Activated naive CD4-positive, alpha-beta T cell treated with anti-CD3 and anti-CD28 coated beads, Interleukin-2, amount 50 U/mL, for 72 hours (primary cell): ENCODE results near the gene MAB21L3. TPM values are rescaled to one million over a fixed set of nuclear protein-coding genes. Genes with fewer than 3 reads are reported as not detected.

ENCODE experiments used
- ATAC-seq, 2 donors: fragments of 150-1000 bp; cut with Tn5 transposase; 2 replicates each; pipeline ENCODE4 v1.10.0; 2021; ENCODE audit warnings: mild to moderate bottlenecking in 2 of 2, moderate library complexity in 2 of 2
- DNase-seq, 2 donors: peaks; one replicate each; pipeline ENCODE4 v3.0.0; 2021 to 2022; ENCODE audit warnings: low spot score in 2 of 2
- H3K27ac Mint-ChIP-seq, 2 donors: one replicate each; pipeline ENCODE4 v1.8.0; 2022; ENCODE audit warnings: mild to moderate bottlenecking in 2 of 2, mixed read lengths in 2 of 2
- H3K36me3 Mint-ChIP-seq, 2 donors: one replicate each; pipeline ENCODE4 v1.8.0; 2022; ENCODE audit warnings: mixed read lengths in 2 of 2
- H3K9me3 Mint-ChIP-seq, 2 donors: one replicate each; pipeline ENCODE4 v1.8.0; 2022; ENCODE audit warnings: mixed read lengths in 2 of 2
- total RNA-seq, 2 donors: library from RNA; stranded (reverse); gene quantifications; one replicate each; pipeline ENCODE4 v1.2.3, GENCODE V29; 2022

Gene MAB21L3
- total RNA-seq, 2 donors from 2014 or later = not detected

DNA sequence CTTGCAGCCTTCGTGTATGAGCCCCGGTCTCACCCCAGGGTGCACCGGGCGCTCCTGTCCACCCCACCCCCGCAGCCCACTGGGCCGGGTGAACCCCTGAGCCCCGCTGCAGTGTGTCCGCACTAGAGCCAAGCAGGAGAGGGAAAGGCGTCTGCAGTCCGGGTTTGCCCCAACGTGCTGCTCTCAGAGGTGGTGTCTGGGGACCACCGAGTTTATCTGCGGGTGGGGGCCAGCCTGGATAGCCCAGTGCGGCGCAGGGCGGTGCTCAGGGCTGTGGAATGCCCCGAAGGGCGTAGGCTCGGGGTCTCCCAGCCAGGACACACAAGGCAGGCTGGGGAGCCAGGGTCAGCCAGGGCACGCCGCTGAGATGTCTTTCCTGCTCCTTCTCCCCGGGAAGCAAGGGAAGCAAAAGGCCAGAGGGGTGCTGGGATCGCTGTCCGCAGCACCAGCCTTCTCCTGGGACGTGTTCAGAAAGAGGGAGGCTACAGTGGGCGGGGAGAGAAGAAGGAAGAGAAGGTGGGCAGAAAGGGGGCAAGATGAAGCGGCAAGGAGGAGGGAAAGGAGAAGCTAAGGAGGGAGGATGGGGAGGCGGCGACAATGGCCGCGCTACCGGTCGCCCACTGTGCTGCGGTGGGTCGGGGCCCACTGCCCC lies 56.6 kb downstream of the MAB21L3 start:
- Mint-ChIP-seq H3K9me3 (no peaks in the 10 kb centered on the region), H3K36me3 (no peaks in the 10 kb centered on the region), H3K27ac (peak overlapping the region in 1 of 2 donors; percentile 14)
- ATAC-seq (no peak), DNase-seq (peak in 1 of 2 donors; percentile 7)

GRCh38 chr1:116168277-116169032 lies 57.3 kb downstream of the MAB21L3 start:
- ATAC-seq (peak; percentile 98), DNase-seq (peak; percentile 81 to 87)
- peak overlapping the region; percentile 14 to 79 for H3K27ac Mint-ChIP-seq
- H3K9me3 Mint-ChIP-seq = no peaks in the 10 kb centered on the region
- H3K36me3 Mint-ChIP-seq = no peaks in the 10 kb centered on the region

- no peaks in the 10 kb centered on the region for H3K36me3 Mint-ChIP-seq
- ATAC-seq = no peak
- no peak for DNase-seq
- H3K9me3 Mint-ChIP-seq = no peaks in the 10 kb centered on the region
- H3K27ac Mint-ChIP-seq = no peak overlapping the region
Measured at GRCh38 chr1:116169898-116170297, 58.7 kb downstream of the MAB21L3 start.

GRCh38 chr1:116170721-116171589 lies 59.8 kb downstream of the MAB21L3 start:
- DNase-seq = no peak
- no peak for ATAC-seq
- Mint-ChIP-seq H3K36me3 (no peaks in the 10 kb centered on the region), H3K9me3 (no peaks in the 10 kb centered on the region), H3K27ac (no peak overlapping the region)

DNA sequence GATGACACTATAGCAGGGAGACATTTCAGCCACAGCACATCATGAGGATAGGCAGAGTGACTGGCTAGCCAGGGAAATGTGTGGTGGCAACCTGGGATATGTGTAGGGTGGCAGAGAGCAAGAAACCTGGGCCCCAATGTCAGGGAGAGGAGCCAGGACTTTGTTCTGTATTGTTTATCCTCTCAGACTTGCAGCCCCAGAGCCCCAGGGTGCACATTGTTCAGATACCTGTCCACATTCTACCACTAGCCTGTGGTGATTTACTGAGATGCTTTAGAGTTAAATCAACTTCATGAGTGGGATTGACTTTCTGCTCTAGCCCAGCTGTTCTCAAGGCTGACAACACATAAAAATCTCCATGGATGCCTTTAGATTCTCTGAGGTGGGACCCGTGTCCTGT lies 61.5 kb downstream of the MAB21L3 start:
- H3K9me3 Mint-ChIP-seq = no peaks in the 10 kb centered on the region
- no peak for DNase-seq
- no peak overlapping the region for H3K27ac Mint-ChIP-seq
- H3K36me3 Mint-ChIP-seq = no peaks in the 10 kb centered on the region
- ATAC-seq = no peak

- DNase-seq (no peak), ATAC-seq (no peak)
- H3K27ac Mint-ChIP-seq = no peak overlapping the region
- no peaks in the 10 kb centered on the region for H3K9me3 Mint-ChIP-seq
- H3K36me3 Mint-ChIP-seq = no peaks in the 10 kb centered on the region
Measured at GRCh38 chr1:116175611-116176010, 64.4 kb downstream of the MAB21L3 start.

DNA sequence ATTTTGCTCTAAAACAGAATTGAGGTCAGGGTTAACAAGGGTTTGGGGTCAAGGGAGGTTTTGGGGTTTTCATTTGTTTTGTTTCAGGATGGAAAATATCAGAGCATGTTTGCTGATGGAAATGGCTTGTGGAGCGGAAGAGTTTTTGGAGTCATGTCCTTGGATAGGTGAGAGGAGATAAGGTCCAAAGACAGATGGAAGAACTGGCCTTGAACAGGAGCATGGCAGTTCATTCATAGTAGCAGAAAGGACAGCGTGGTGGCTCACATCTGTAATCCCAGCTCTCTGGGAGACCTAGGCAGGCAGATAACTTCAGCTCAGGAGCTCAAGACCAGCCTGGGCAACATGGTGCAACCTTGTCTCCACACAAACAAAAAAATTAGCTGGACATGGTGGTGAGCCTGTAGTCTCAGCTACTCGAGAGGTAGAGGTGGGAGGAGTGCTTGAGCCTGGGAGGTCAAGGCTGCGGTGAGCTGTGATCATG lies 65.1 kb downstream of the MAB21L3 start:
- H3K9me3 Mint-ChIP-seq = no peaks in the 10 kb centered on the region

GRCh38 chr1:116177861-116178260 lies 66.7 kb downstream of the MAB21L3 start:
- Mint-ChIP-seq H3K27ac (no peak overlapping the region), H3K9me3 (no peaks in the 10 kb centered on the region), H3K36me3 (no peaks in the 10 kb centered on the region)
- DNase-seq (no peak), ATAC-seq (no peak)

More for the DNA sequence above, 65.1 kb downstream of the MAB21L3 start:
- H3K27ac Mint-ChIP-seq = no peak overlapping the region
- H3K36me3 Mint-ChIP-seq = no peaks in the 10 kb centered on the region
- ATAC-seq (no peak), DNase-seq (no peak)

DNA sequence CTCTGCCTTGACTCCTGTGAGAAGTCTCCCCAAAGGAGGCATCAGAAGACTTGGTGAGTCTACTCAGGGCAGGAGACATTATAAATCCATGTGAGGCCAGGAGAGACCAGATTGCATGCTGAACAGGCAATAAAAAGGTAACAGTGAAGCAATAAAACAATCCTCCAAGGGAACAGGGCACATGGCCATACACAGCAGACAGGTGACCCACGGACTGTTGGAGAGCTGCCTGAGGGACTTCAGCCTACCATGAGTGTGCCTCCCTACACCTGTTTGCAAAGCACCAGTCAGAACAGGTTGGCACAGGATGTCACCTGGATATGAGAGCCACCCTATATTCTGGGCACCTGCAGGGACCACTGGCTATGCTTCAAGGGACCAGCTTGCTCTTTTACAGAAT lies 67.6 kb downstream of the MAB21L3 start:
- no peak for ATAC-seq

GRCh38 chr1:116179419-116179818 lies 68.2 kb downstream of the MAB21L3 start:
- no peak overlapping the region for H3K27ac Mint-ChIP-seq
- H3K9me3 Mint-ChIP-seq = no peaks in the 10 kb centered on the region
- no peaks in the 10 kb centered on the region for H3K36me3 Mint-ChIP-seq
- no peak for DNase-seq
- ATAC-seq = no peak

More for the DNA sequence above, 67.6 kb downstream of the MAB21L3 start:
- no peak for DNase-seq
- Mint-ChIP-seq H3K36me3 (no peaks in the 10 kb centered on the region), H3K9me3 (no peaks in the 10 kb centered on the region), H3K27ac (no peak overlapping the region)

GRCh38 chr1:116179964-116180363 lies 68.8 kb downstream of the MAB21L3 start:
- H3K9me3 Mint-ChIP-seq = no peaks in the 10 kb centered on the region

GRCh38 chr1:116182019-116182714 lies 71.0 kb downstream of the MAB21L3 start:
- DNase-seq (no peak), ATAC-seq (no peak)
- Mint-ChIP-seq H3K9me3 (no peaks in the 10 kb centered on the region), H3K27ac (no peak overlapping the region), H3K36me3 (no peaks in the 10 kb centered on the region)

More at GRCh38 chr1:116179964-116180363, 68.8 kb downstream of the MAB21L3 start:
- no peaks in the 10 kb centered on the region for H3K36me3 Mint-ChIP-seq
- DNase-seq (no peak), ATAC-seq (no peak)
- H3K27ac Mint-ChIP-seq = no peak overlapping the region

Other genes starting within 250 kb of the MAB21L3 start
- gene SLC22A15, start 134.9 kb upstream of the MAB21L3 start, total RNA-seq = under 1 TPM; 0.16 to 0.25 TPM